OCI-LY7 (cell line): Measurements from ENCODE around the gene TCEANC.

Experiments
- EZH2phosphoT487 ChIP-seq: fragments of 200-600 bp; sonication (generic); IDR thresholded peaks from 2 replicates; pipeline ENCODE4 v1.6.1; 2018; ENCODE audit warnings: low read depth, borderline replicate concordance, mild to moderate bottlenecking, mixed run types, antibody characterized with exemption, low read length, moderate library complexity, mixed read lengths
- TF ChIP-seq, protein P1 (sequence below): fragments of 200-600 bp; sonication (generic); conservative IDR thresholded peaks from 2 replicates; pipeline ENCODE4 v1.5.1; 2014; ENCODE audit warnings: mild to moderate bottlenecking, antibody characterized with exemption, low read length, moderate library complexity, mixed read lengths

DNA sequence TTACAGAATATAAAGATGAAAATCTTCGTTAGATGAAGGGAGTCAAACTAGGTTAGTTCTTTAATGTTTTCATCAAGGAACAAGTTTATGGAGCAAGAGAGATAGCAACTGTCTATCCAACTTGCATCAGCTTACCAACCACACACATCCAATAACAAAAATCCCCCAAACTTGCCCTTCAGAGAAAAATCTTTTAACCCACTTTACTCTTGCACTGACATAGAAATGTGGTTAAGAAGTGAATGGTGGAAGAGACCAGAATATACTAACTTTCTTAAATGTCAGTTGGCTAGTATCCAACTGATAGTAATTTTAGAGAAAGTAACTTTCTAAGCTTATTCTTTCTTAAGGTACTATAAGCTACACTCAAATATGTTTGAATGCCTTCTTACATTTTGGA lies 34.3 kb downstream of the TCEANC start:
- TF ChIP-seq, protein P1, sequence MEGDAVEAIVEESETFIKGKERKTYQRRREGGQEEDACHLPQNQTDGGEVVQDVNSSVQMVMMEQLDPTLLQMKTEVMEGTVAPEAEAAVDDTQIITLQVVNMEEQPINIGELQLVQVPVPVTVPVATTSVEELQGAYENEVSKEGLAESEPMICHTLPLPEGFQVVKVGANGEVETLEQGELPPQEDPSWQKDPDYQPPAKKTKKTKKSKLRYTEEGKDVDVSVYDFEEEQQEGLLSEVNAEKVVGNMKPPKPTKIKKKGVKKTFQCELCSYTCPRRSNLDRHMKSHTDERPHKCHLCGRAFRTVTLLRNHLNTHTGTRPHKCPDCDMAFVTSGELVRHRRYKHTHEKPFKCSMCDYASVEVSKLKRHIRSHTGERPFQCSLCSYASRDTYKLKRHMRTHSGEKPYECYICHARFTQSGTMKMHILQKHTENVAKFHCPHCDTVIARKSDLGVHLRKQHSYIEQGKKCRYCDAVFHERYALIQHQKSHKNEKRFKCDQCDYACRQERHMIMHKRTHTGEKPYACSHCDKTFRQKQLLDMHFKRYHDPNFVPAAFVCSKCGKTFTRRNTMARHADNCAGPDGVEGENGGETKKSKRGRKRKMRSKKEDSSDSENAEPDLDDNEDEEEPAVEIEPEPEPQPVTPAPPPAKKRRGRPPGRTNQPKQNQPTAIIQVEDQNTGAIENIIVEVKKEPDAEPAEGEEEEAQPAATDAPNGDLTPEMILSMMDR = no peak
- TF ChIP-seq EZH2phosphoT487 = no peak
